GM12875 (cell line): Measurements from ENCODE around the gene NPAS4.
A peak's percentile ranks its signal among the peaks of the same experiment; 100 is the strongest.
"Not testable (repeated sequence)": the region's sequence is repeated elsewhere in the genome, so short reads cannot be mapped to it uniquely, and the experiment has no call there.

ENCODE experiments used
- H3K4me3 ChIP-seq: one replicate; pipeline ENCODE4 v1.5.1; 2011; ENCODE audit warnings: low read depth, low read length, control low read depth
- CTCF ChIP-seq: IDR thresholded peaks from 2 replicates; pipeline ENCODE4 v1.5.1; 2011; ENCODE audit warnings: low read depth, mild to moderate bottlenecking, control low read depth, inconsistent platforms, low read length, moderate library complexity, borderline replicate concordance; ENCODE audit not compliant: insufficient read depth

The NPAS4 gene

DNA sequence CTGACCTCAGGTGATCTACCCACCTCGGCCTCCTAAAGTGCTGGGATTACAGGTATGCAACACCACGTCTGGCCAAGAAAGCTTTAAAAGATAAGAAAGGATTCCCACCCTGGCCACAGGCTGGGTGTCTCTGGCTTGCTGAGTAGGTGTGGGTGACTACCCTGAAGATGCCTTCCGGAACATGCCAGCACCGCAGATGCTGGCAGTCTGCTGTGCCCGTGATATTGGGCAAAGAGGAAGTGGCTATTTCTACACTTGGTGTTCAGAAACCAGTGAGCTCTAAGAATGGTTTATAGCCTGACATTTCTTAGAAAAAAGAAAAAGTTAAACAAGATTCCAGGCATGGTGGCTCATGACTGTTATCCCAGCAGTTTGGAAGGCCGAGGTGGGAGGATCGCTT lies 11.8 kb downstream of the NPAS4 start:
- TF ChIP-seq CTCF, result no peak
- no peak overlapping the region for H3K4me3 ChIP-seq

- no peak for TF ChIP-seq CTCF
- H3K4me3 ChIP-seq, result peak overlapping the region; percentile 97
Measured at GRCh38 chr11:66437979-66438503, 17.2 kb downstream of the NPAS4 start.

DNA sequence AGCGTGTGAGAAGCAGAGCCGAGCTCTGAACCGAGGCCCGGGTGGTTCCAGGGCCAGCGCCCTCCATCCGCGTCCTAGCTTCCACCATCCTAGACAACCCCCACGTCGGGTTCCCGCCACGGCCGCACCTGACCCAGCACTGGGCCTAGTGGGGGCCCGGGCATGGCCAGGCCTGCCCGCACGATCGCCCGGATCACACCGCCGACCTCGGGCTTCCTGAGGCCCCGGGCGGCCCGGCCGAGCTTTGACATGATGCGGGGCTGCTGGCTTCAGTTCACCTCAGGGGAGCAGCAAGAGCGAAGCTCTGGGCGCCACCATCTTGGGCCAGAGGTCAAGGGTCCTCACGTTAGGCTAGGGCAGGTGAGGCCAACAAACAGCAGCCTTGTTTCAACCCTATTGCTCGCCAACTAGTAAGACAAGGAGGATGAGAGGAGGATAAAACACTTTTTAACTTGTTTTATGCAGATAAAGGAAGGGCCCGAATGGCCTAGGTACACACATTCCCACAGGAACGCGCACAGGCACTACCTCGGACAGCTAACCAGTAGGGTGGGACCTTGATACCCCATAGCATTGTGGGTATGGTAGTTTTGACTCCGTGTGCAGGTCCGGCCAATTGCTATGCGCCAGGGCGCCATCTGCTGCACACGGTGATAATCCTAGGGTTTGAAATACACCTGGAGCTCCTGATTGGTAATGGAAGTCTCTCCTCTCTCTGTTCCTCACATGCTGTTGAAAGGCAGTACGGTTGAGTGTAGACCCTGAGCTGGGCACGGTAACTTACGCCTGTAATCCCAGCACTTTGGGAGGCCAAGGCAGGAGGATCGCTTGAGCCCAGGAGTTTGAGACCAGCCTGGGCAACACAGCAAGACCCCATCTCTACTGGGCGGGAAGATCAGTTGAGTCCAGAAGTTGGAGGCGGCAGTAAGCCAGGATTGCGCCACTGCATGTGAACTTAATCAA lies 17.9 kb downstream of the NPAS4 start, which contains the start of gene MRPL11:
Gene MRPL11, minus strand, starts transcription at position 345 of the 963 bp plus-strand sequence. Its CDS starts 94 bp downstream, at position 251.
- H3K4me3 ChIP-seq, result peak within 1 kb of the TSS; percentile 97
- peak; percentile 73 for TF ChIP-seq CTCF

GRCh38 chr11:66440101-66440939 lies 19.5 kb downstream of the NPAS4 start:
- H3K4me3 ChIP-seq, result not testable (repeated sequence)

GRCh38 chr11:66440940-66441282 lies 20.1 kb downstream of the NPAS4 start:
- not testable (repeated sequence) for H3K4me3 ChIP-seq

- no peak for TF ChIP-seq CTCF
- H3K4me3 ChIP-seq, result no peak overlapping the region
Measured at GRCh38 chr11:66443602-66444001, 22.8 kb downstream of the NPAS4 start.

DNA sequence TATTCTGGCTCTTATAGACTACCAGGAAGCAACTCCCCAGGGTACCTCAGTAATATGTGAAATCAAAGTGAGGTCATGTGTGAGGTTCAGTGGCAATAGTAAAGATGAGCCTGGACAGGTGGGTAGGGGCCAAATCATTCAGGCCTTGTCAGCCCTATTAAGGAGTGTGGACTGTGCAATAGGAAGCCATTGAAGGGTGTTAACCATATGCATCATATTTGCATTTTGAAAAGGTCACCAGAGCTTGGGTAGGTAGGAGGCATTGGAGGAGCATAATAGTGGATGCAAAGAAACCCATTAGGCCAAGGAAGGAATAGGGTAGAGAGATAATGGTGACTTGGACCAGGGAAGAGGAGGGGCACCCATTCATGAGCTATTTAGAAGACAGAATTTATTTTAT lies 26.2 kb downstream of the NPAS4 start:
- no peak overlapping the region for H3K4me3 ChIP-seq
- TF ChIP-seq CTCF, result no peak

- no peak overlapping the region for H3K4me3 ChIP-seq
- no peak for TF ChIP-seq CTCF
Measured at GRCh38 chr11:66448523-66448922, 27.7 kb downstream of the NPAS4 start.
